Neutrophil (primary cell): ENCODE data around the gene SLIT3.
"Not testable (repeated sequence)": the region's sequence is repeated elsewhere in the genome, so short reads cannot be mapped to it uniquely, and the experiment has no call there.

ENCODE experiments used
- H3K27ac ChIP-seq: fragments of 200-600 bp; sonication (generic); 2 replicates; pipeline ENCODE4 v1.5.1; 2016; ENCODE audit warnings: mild to moderate bottlenecking, moderate library complexity
- H3K27me3 ChIP-seq: fragments of 200-600 bp; sonication (generic); 2 replicates; pipeline ENCODE4 v1.6.0; 2016; ENCODE audit warnings: mild to moderate bottlenecking
- H3K36me3 ChIP-seq: fragments of 200-600 bp; sonication (generic); 2 replicates; pipeline ENCODE4 v1.5.1; 2017
- H3K4me1 ChIP-seq, 2 experiments: fragments of 200-600 bp in 1 of 2; sonication (generic) in 1 of 2; 1 replicate in 1 of 2; 2 replicates in 1 of 2; pipeline versions ENCODE4 v1.5.1 to v1.6.1; 2013 to 2016; ENCODE audit warnings: low read depth in 1 of 2, low read length in 1 of 2, mild to moderate bottlenecking in 1 of 2, moderate library complexity in 1 of 2; ENCODE audit not compliant: control insufficient read depth in 1 of 2, insufficient read depth in 1 of 2
- H3K4me3 ChIP-seq, 2 experiments: fragments of 200-600 bp in 1 of 2; sonication (generic) in 1 of 2; 1 replicate in 1 of 2; 2 replicates in 1 of 2; pipeline ENCODE4 v1.5.1; 2013 to 2016; ENCODE audit warnings: low read depth in 1 of 2, low read length in 1 of 2, mild to moderate bottlenecking in 1 of 2, moderate library complexity in 1 of 2
- H3K9me3 ChIP-seq: fragments of 200-600 bp; sonication (generic); 2 replicates; pipeline ENCODE4 v1.5.1; 2016
- CTCF ChIP-seq: fragments of 200-600 bp; sonication (generic); IDR thresholded peaks from 2 replicates; pipeline ENCODE4 v1.5.1; 2016; ENCODE audit warnings: antibody characterized with exemption

The SLIT3 gene

GRCh38 chr5:168646335-168646734 lies 654.6 kb downstream of the SLIT3 start:
- no peak for TF ChIP-seq CTCF
- Histone ChIP-seq H3K27me3 (no peaks in the 10 kb centered on the region), H3K27ac (no peak overlapping the region)

GRCh38 chr5:168645195-168645594 lies 655.7 kb downstream of the SLIT3 start:
- Histone ChIP-seq H3K4me3 (no peak overlapping the region), H3K36me3 (no peaks in the 10 kb centered on the region), H3K27ac (no peak overlapping the region), H3K9me3 (no peaks in the 10 kb centered on the region), H3K27me3 (no peaks in the 10 kb centered on the region), H3K4me1 (no peaks in the 10 kb centered on the region)
- TF ChIP-seq CTCF = no peak

More at GRCh38 chr5:168646335-168646734, 654.6 kb downstream of the SLIT3 start:
- Histone ChIP-seq H3K4me1 (no peaks in the 10 kb centered on the region), H3K9me3 (no peaks in the 10 kb centered on the region), H3K36me3 (no peaks in the 10 kb centered on the region), H3K4me3 (no peak overlapping the region)

- no peak overlapping the region for H3K27ac ChIP-seq
- H3K9me3 ChIP-seq = no peaks in the 10 kb centered on the region
- H3K36me3 ChIP-seq = no peaks in the 10 kb centered on the region
- no peaks in the 10 kb centered on the region for H3K27me3 ChIP-seq
- H3K4me1 ChIP-seq = no peaks in the 10 kb centered on the region
- no peak for TF ChIP-seq CTCF
- no peak overlapping the region for H3K4me3 ChIP-seq
Measured at GRCh38 chr5:168642019-168642418, 658.9 kb downstream of the SLIT3 start.

- not testable (repeated sequence) for H3K4me1 ChIP-seq, H3K9me3 ChIP-seq, H3K27ac ChIP-seq, H3K36me3 ChIP-seq, H3K4me3 ChIP-seq, H3K27me3 ChIP-seq
Measured at GRCh38 chr5:168638846-168639245, 662.1 kb downstream of the SLIT3 start.

- no peaks in the 10 kb centered on the region for H3K4me1 ChIP-seq
- no peaks in the 10 kb centered on the region for H3K9me3 ChIP-seq
- no peak overlapping the region for H3K4me3 ChIP-seq
- no peak for TF ChIP-seq CTCF
- no peaks in the 10 kb centered on the region for H3K36me3 ChIP-seq
- no peaks in the 10 kb centered on the region for H3K27me3 ChIP-seq
- H3K27ac ChIP-seq = no peak overlapping the region
Measured at GRCh38 chr5:168637793-168638192, 663.1 kb downstream of the SLIT3 start.

GRCh38 chr5:168637281-168637680 lies 663.7 kb downstream of the SLIT3 start:
- no peak for TF ChIP-seq CTCF
- Histone ChIP-seq H3K27me3 (no peaks in the 10 kb centered on the region), H3K36me3 (no peaks in the 10 kb centered on the region)

GRCh38 chr5:168630958-168631357 lies 670.0 kb downstream of the SLIT3 start:
- not testable (repeated sequence) for H3K4me1 ChIP-seq

More at GRCh38 chr5:168637281-168637680, 663.7 kb downstream of the SLIT3 start:
- Histone ChIP-seq H3K27ac (no peak overlapping the region), H3K4me1 (no peaks in the 10 kb centered on the region), H3K9me3 (no peaks in the 10 kb centered on the region), H3K4me3 (no peak overlapping the region)

More at GRCh38 chr5:168630958-168631357, 670.0 kb downstream of the SLIT3 start:
- not testable (repeated sequence) for H3K27me3 ChIP-seq, H3K9me3 ChIP-seq, H3K4me3 ChIP-seq, H3K36me3 ChIP-seq, H3K27ac ChIP-seq
